HG02885 (cell line): ENCODE results near the gene ALG14.
"Not testable (repeated sequence)": the region's sequence is repeated elsewhere in the genome, so short reads cannot be mapped to it uniquely, and the experiment has no call there.

Experiments used
- ATAC-seq: cut with Tn5 transposase; IDR thresholded peaks from one replicate; pipeline ENCODE4 v1.9.1; 2021; ENCODE audit warnings: mild to moderate bottlenecking; ENCODE audit not compliant: unreplicated experiment, poor library complexity

Gene ALG14

GRCh38 chr1:95015076-95015475 is 57.7 kb downstream of the ALG14 start:
- ATAC-seq: no peak

GRCh38 chr1:95013950-95014574 is 58.7 kb downstream of the ALG14 start:
- ATAC-seq: no peak

GRCh38 chr1:95012389-95012788 is 60.4 kb downstream of the ALG14 start:
- no peak for ATAC-seq

- ATAC-seq: no peak
Observed at GRCh38 chr1:95010158-95010557, 62.6 kb downstream of the ALG14 start.

GRCh38 chr1:95007687-95008086 is 65.1 kb downstream of the ALG14 start:
- ATAC-seq: no peak

- no peak for ATAC-seq
Observed at GRCh38 chr1:95006681-95007080, 66.1 kb downstream of the ALG14 start.

- no peak for ATAC-seq
Observed at GRCh38 chr1:95005584-95005983, 67.2 kb downstream of the ALG14 start.

- no peak for ATAC-seq
Observed at GRCh38 chr1:95004013-95004412, 68.7 kb downstream of the ALG14 start.

GRCh38 chr1:95003433-95003738 is 69.4 kb downstream of the ALG14 start:
- no peak for ATAC-seq

GRCh38 chr1:95002540-95003432 is 70.0 kb downstream of the ALG14 start:
- no peak for ATAC-seq

- ATAC-seq: no peak
Observed at GRCh38 chr1:95002164-95002539, 70.6 kb downstream of the ALG14 start.

GRCh38 chr1:94999456-95000131 is 73.2 kb downstream of the ALG14 start:
- no peak for ATAC-seq

GRCh38 chr1:94998748-94999147 is 74.0 kb downstream of the ALG14 start:
- no peak for ATAC-seq

- no peak for ATAC-seq
Observed at GRCh38 chr1:94998114-94998513, 74.6 kb downstream of the ALG14 start.

GRCh38 chr1:94995536-94995935 is 77.2 kb downstream of the ALG14 start:
- not testable (repeated sequence) for ATAC-seq

- no peak for ATAC-seq
Observed at GRCh38 chr1:94994805-94995204, 77.9 kb downstream of the ALG14 start.

- ATAC-seq: no peak
Observed at GRCh38 chr1:94993931-94994645, 78.7 kb downstream of the ALG14 start.

GRCh38 chr1:94992863-94993563 is 79.7 kb downstream of the ALG14 start:
- ATAC-seq: no peak

GRCh38 chr1:94992161-94992560 is 80.6 kb downstream of the ALG14 start:
- no peak for ATAC-seq

GRCh38 chr1:94989911-94990473 is 82.8 kb downstream of the ALG14 start:
- ATAC-seq: no peak
